ENCODE results near the gene PRR12. TPM values are rescaled to one million over a fixed set of nuclear protein-coding genes. Genes with fewer than 3 reads are reported as not detected.
A peak's percentile ranks its signal among the peaks of the same experiment; 100 is the strongest.

The PRR12 gene
- total and polyA plus RNA-seq, 9 of the 15 experiments (the other 6 are each of a cell fraction or from before 2014, with no cell fraction given) = 0.01 to 21.1 (median 0.98) TPM

DNA sequence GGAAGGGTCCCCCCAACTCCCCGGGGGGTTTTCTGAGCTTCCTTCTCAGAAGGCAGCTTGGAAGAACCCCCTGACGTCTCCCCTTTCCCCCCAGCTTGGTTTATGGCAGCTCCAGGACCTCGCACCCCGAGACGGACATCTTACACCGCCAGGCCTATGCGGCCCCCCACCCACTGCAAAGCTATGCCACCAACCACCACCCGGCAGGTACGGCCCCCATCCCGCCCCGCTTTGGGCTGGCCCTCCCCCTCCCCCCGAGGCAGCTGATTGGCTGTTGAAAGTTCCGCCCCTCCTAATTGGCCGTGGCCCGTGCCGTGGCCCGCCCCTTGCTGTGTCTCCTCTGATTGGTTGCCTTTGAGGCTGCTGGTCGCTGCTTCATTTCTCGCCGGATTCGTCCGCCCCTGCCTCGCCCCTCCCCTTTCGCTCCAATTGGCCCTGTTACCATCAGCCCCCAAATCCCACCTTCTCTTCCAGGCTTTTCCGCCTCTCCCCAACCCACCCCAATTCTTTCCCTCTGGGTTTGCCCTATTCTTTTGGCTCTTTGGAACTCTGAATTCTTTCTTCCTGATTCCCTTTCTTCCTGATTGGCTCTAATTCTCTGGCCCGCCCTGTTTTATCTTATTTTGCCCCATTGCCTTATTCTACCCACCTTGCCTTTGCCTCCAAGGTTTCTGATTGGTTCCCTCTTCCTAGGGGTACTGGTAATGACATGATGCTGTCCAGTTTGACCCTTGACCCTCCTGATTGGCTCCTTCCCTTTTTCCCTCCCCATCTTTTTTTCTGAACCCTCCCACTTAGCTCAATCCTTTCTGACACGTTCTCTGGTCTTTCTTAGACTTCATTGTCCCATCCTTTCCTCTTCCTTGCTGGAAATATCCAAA lies 2.5 kb downstream of the PRR12 start (continued):
- TF ChIP-seq, protein P1, sequence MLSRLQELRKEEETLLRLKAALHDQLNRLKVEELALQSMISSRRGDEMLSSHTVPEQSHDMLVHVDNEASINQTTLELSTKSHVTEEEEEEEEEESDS (CRISPR knock-in tag; IDR thresholded peaks at IDR 0.05) = no peak
- TF ChIP-seq, protein P2, sequence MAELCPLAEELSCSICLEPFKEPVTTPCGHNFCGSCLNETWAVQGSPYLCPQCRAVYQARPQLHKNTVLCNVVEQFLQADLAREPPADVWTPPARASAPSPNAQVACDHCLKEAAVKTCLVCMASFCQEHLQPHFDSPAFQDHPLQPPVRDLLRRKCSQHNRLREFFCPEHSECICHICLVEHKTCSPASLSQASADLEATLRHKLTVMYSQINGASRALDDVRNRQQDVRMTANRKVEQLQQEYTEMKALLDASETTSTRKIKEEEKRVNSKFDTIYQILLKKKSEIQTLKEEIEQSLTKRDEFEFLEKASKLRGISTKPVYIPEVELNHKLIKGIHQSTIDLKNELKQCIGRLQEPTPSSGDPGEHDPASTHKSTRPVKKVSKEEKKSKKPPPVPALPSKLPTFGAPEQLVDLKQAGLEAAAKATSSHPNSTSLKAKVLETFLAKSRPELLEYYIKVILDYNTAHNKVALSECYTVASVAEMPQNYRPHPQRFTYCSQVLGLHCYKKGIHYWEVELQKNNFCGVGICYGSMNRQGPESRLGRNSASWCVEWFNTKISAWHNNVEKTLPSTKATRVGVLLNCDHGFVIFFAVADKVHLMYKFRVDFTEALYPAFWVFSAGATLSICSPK (IDR thresholded peaks at IDR 0.05; ENCODE audit: borderline replicate concordance) = peak; percentile 67; the same call in 1 of the 2 replicates
- TF ChIP-seq, protein P3, sequence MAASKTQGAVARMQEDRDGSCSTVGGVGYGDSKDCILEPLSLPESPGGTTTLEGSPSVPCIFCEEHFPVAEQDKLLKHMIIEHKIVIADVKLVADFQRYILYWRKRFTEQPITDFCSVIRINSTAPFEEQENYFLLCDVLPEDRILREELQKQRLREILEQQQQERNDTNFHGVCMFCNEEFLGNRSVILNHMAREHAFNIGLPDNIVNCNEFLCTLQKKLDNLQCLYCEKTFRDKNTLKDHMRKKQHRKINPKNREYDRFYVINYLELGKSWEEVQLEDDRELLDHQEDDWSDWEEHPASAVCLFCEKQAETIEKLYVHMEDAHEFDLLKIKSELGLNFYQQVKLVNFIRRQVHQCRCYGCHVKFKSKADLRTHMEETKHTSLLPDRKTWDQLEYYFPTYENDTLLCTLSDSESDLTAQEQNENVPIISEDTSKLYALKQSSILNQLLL (CRISPR knock-in tag; IDR thresholded peaks at IDR 0.05; ENCODE audit: borderline replicate concordance) = no peak
- TF ChIP-seq CBFA2T3 (IDR thresholded peaks at IDR 0.05) (no peak), COPS2 (conservative IDR thresholded peaks at IDR 0.05) (no peak), MCM2 (IDR thresholded peaks at IDR 0.05; ENCODE audit: low read depth) (no peak), TFAM (CRISPR knock-in tag; conservative IDR thresholded peaks at IDR 0.05) (no peak), HOXB6 (CRISPR knock-in tag; IDR thresholded peaks at IDR 0.05; ENCODE audit: borderline replicate concordance) (no peak), ZNF175 (CRISPR knock-in tag; IDR thresholded peaks at IDR 0.05; ENCODE audit: low read depth) (no peak), ARHGAP35 (IDR thresholded peaks at IDR 0.05; ENCODE audit: partially characterized antibody) (no peak), ZBTB8A (IDR thresholded peaks at IDR 0.05; ENCODE audit: partially characterized antibody) (no peak), MXD1 (CRISPR knock-in tag; IDR thresholded peaks at IDR 0.05; ENCODE audit: borderline replicate concordance, poor library complexity, severe bottlenecking) (no peak), ZNF384 (IDR thresholded peaks at IDR 0.05; ENCODE audit: low read depth, low read length) (no peak), LARP7 (IDR thresholded peaks at IDR 0.05) (peak; percentile 65; the same call in 1 of the 2 replicates), RBM22 (IDR thresholded peaks at IDR 0.05; ENCODE audit: low read depth, low read length, poor library complexity, severe bottlenecking) (no peak), NFIX (CRISPR knock-in tag; IDR thresholded peaks at IDR 0.05; ENCODE audit: low read depth) (no peak), HDAC2 (IDR thresholded peaks at IDR 0.05) (peak; percentile 59; the same call in 1 of the 2 replicates), POLR2AphosphoS2 (IDR thresholded peaks at IDR 0.05; ENCODE audit: low read length) (no peak), BHLHE40 (IDR thresholded peaks at IDR 0.05; ENCODE audit: low read length) (peak; percentile 86), CREB3L1 (IDR thresholded peaks at IDR 0.05; ENCODE audit: borderline replicate concordance, low read depth) (no peak)
- TF ChIP-seq, protein P4, sequence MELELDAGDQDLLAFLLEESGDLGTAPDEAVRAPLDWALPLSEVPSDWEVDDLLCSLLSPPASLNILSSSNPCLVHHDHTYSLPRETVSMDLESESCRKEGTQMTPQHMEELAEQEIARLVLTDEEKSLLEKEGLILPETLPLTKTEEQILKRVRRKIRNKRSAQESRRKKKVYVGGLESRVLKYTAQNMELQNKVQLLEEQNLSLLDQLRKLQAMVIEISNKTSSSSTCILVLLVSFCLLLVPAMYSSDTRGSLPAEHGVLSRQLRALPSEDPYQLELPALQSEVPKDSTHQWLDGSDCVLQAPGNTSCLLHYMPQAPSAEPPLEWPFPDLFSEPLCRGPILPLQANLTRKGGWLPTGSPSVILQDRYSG (tag; conservative IDR thresholded peaks at IDR 0.05; ENCODE audit: low read depth) = no peak

Data from K562 (cell line).